ENCODE measurements around the gene C5AR1. TPM values are rescaled to one million over a fixed set of nuclear protein-coding genes. Genes with fewer than 3 reads are reported as not detected.

The C5AR1 gene
- total and polyA plus RNA-seq, 9 of the 15 experiments (the other 6 are each of a cell fraction or from before 2014, with no cell fraction given) = 0.06 to 1.6 (median 0.28) TPM; not detected in 3

- TF ChIP-seq TEAD1 (CRISPR knock-in tag; IDR thresholded peaks at IDR 0.05) = no peak; a peak in 1 of 4 replicates
- TF ChIP-seq KDM1A (IDR thresholded peaks at IDR 0.05) = 0 out of 4 replicates have a peak, but pooled peaks of 1 of the 2 experiments have one; percentile 21
- TF ChIP-seq NBN (IDR thresholded peaks at IDR 0.05; ENCODE audit: low read depth) = peak; percentile 37; the same call in 1 of the 2 replicates
- TF ChIP-seq PML (IDR thresholded peaks at IDR 0.05; ENCODE audit: low read length) = 0 out of 2 replicates have a peak, but pooled peaks have one; percentile 10
- no peak for TF ChIP-seq E4F1 (CRISPR knock-in tag; IDR thresholded peaks at IDR 0.05; ENCODE audit: borderline replicate concordance)
- TF ChIP-seq ZNF408 (CRISPR knock-in tag; IDR thresholded peaks at IDR 0.05; ENCODE audit: low read depth) = no peak
- no peak for TF ChIP-seq CHD7 (IDR thresholded peaks at IDR 0.05; ENCODE audit: low read depth, low read length)
- no peak for TF ChIP-seq GATA2 (CRISPR knock-in tag; IDR thresholded peaks at IDR 0.05)
- TF ChIP-seq SRF (CRISPR knock-in tag; IDR thresholded peaks at IDR 0.05) = no peak; a peak in 1 of 4 replicates
These were observed 37.0 kb upstream of the C5AR1 start (continued) for GRCh38 chr19:47272448-47273312.

Data from K562 (cell line).